Activated naive CD4-positive, alpha-beta T cell treated with anti-CD3 and anti-CD28 coated beads, Interleukin-2, amount 10 ng/mL, durations not matched to agents 7 days and 5 days (primary cell): ENCODE results near the gene TUT7.

Experiments
- CTCF ChIA-PET: fragments of 350-600 bp; sonication (Branson Sonifier 250); formaldehyde crosslinking; loops from one replicate; lab custom pipeline; 2021; ENCODE audit warnings: antibody characterized with exemption; lab: Charles Lee
- DNase-seq: peaks from one replicate; pipeline ENCODE4 v3.0.0-alpha.2; 2020
- H3K27ac Mint-ChIP-seq: one replicate; pipeline ENCODE4 v1.8.0; 2021; ENCODE audit warnings: mild to moderate bottlenecking, moderate library complexity, mixed read lengths
- H3K27me3 Mint-ChIP-seq: one replicate; pipeline ENCODE4 v1.8.0; 2021; ENCODE audit warnings: mild to moderate bottlenecking, mixed read lengths
- H3K36me3 Mint-ChIP-seq: one replicate; pipeline ENCODE4 v1.8.0; 2021; ENCODE audit warnings: mixed read lengths
- H3K4me1 Mint-ChIP-seq: one replicate; pipeline ENCODE4 v1.8.0; 2021; ENCODE audit warnings: mixed read lengths
- H3K4me3 Mint-ChIP-seq: one replicate; pipeline ENCODE4 v1.8.0; 2021; ENCODE audit warnings: mild to moderate bottlenecking, moderate library complexity, mixed read lengths
- H3K9me3 Mint-ChIP-seq: one replicate; pipeline ENCODE4 v1.8.0; 2021; ENCODE audit warnings: mixed read lengths

The TUT7 gene

DNA sequence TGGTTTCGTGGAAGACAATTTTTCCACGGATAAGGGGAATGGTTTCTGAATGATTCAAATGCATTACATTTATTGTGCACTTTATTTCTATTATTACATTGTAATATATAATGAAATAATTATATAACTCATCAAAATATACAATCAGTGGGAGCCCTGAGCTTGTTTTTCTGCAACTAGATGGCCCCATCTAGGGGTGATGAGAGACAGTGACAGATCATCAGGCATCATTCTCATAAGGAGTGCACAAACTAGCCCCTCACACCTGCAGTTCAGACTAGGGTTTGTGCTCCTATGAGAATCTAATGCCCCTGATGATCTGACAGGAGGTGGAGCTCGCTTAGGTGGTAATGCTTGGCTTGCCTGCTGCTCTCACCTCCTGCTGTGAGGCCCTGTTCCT lies 78.2 kb downstream of the TUT7 start:
- Mint-ChIP-seq H3K27ac (no peak overlapping the region), H3K4me3 (no peak overlapping the region), H3K27me3 (no peaks in the 10 kb centered on the region), H3K4me1 (peaks cover 15% of the 10 kb centered on the region), H3K36me3 (peaks cover 32% of the 10 kb centered on the region), H3K9me3 (no peaks in the 10 kb centered on the region)
- CTCF ChIA-PET, result interaction anchor here (0.7 to 2.1 kb wide), 3 partner anchors 10 to 50 kb away, joined by 3 to 6 read pairs (median 3); no protein-coding TSS in a partner anchor
- no peak for DNase-seq

DNA sequence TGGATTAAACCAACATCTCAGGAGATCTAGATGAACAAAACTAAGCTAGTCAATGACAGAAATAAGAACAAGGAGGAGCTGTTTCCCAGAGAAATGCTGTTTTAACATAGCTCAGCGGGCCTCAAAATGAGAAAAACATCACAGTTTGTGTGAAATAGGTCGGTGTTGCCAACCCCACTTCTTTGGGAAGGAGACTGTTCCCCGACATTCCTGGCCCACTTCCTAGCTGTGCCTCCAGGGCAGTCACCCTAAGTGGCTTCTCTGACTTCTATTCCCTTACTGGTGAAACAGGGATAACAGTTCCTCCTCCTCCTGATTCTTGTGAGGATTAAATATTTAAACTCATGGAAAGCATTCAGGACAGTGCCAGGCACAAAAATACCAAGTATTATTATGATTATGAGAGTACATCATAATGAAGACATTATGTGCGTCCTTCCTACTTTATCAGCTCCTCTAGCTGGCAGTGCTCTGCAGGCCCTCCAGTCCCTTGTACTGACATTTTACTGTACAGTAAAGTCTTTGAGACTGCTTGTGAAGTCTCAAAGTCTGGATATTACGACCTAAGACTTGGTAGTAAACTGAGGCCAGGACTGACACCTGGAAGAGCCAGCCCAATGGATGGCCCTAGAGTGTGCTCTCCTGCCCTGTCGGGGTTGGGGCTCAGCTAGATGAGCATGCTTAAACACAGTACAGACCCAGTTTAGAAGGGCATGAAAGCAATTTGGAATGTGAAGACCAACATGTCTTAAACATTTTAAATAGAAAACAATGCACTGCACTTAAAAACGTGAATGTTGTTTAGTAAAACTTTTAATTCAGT lies 79.2 kb downstream of the TUT7 start:
- no peak overlapping the region for H3K4me3 Mint-ChIP-seq
- CTCF ChIA-PET, result interaction anchor here (1.0 to 2.1 kb wide), 3 partner anchors 11 to 72 kb away, joined by 3 to 6 read pairs (median 3); no protein-coding TSS in a partner anchor
- H3K27me3 Mint-ChIP-seq, result no peaks in the 10 kb centered on the region
- H3K9me3 Mint-ChIP-seq, result no peaks in the 10 kb centered on the region
- peaks cover 9% of the 10 kb centered on the region for H3K4me1 Mint-ChIP-seq
- H3K36me3 Mint-ChIP-seq, result peaks cover 32% of the 10 kb centered on the region
- H3K27ac Mint-ChIP-seq, result no peak overlapping the region
- DNase-seq, result no peak

DNA sequence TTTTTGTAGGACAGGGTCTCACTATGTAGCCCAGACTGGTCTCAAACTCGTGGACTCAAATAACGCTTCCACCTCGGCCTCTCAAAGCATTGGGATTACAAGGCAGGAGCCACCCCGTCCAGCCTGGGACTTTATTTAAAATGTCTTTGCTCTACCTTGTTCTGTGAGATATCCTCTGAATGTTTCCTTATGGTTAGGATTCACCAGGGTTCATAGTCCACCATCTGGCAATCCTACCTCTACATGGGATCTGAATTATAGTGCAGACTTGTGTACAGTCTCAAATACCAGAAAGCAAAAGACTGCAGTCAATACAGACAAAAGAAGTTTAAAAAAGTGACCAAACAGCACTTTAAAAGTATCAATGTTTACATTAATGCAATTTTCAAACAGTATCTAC lies 82.0 kb downstream of the TUT7 start:
- CTCF ChIA-PET, result no interaction called here
- Mint-ChIP-seq H3K27me3 (no peaks in the 10 kb centered on the region), H3K9me3 (no peaks in the 10 kb centered on the region), H3K4me3 (no peak overlapping the region), H3K4me1 (no peaks in the 10 kb centered on the region), H3K36me3 (peaks cover 35% of the 10 kb centered on the region), H3K27ac (no peak overlapping the region)
- DNase-seq, result no peak

- CTCF ChIA-PET, result no interaction called here
- Mint-ChIP-seq H3K4me3 (no peak overlapping the region), H3K27me3 (no peaks in the 10 kb centered on the region), H3K27ac (no peak overlapping the region), H3K4me1 (no peaks in the 10 kb centered on the region), H3K36me3 (peaks cover 29% of the 10 kb centered on the region), H3K9me3 (no peaks in the 10 kb centered on the region)
- no peak for DNase-seq
Observed at GRCh38 chr9:86263876-86264275, 90.3 kb downstream of the TUT7 start.

- CTCF ChIA-PET, result no interaction called here
- no peaks in the 10 kb centered on the region for H3K27me3 Mint-ChIP-seq
- no peak overlapping the region for H3K27ac Mint-ChIP-seq
- H3K9me3 Mint-ChIP-seq, result no peaks in the 10 kb centered on the region
- no peak for DNase-seq
- H3K36me3 Mint-ChIP-seq, result peaks cover 25% of the 10 kb centered on the region
- no peak overlapping the region for H3K4me3 Mint-ChIP-seq
- no peaks in the 10 kb centered on the region for H3K4me1 Mint-ChIP-seq
Observed at GRCh38 chr9:86262492-86262891, 91.7 kb downstream of the TUT7 start.

GRCh38 chr9:86259557-86259956 lies 94.7 kb downstream of the TUT7 start, which contains the start of gene C9orf153:
Gene C9orf153, minus strand, starts transcription at chr9:86259657. Its CDS starts 30,054 bp downstream, at chr9:86229603.
- no peaks in the 10 kb centered on the region for H3K4me1 Mint-ChIP-seq
- no peak within 1 kb of the TSS for H3K27ac Mint-ChIP-seq
- DNase-seq, result no peak
- CTCF ChIA-PET, result no interaction called here
- no peaks in the 10 kb centered on the region for H3K9me3 Mint-ChIP-seq
- H3K4me3 Mint-ChIP-seq, result no peak within 1 kb of the TSS
- H3K27me3 Mint-ChIP-seq, result no peaks in the 10 kb centered on the region
- H3K36me3 Mint-ChIP-seq, result peaks cover 18% of the 10 kb centered on the region

- Mint-ChIP-seq H3K4me3 (no peak overlapping the region), H3K4me1 (no peaks in the 10 kb centered on the region), H3K36me3 (no peaks in the 10 kb centered on the region), H3K27me3 (no peaks in the 10 kb centered on the region), H3K27ac (no peak overlapping the region), H3K9me3 (peaks cover 5% of the 10 kb centered on the region)
- CTCF ChIA-PET, result no interaction called here
- DNase-seq, result no peak
Observed at GRCh38 chr9:86257391-86257790, 96.8 kb downstream of the TUT7 start.

- H3K4me1 Mint-ChIP-seq, result no peaks in the 10 kb centered on the region
- H3K27me3 Mint-ChIP-seq, result no peaks in the 10 kb centered on the region
- CTCF ChIA-PET, result no interaction called here
- H3K9me3 Mint-ChIP-seq, result peaks cover 7% of the 10 kb centered on the region
- H3K36me3 Mint-ChIP-seq, result no peaks in the 10 kb centered on the region
- no peak overlapping the region for H3K27ac Mint-ChIP-seq
- no peak overlapping the region for H3K4me3 Mint-ChIP-seq
- no peak for DNase-seq
Observed at GRCh38 chr9:86256653-86257052, 97.6 kb downstream of the TUT7 start.

DNA sequence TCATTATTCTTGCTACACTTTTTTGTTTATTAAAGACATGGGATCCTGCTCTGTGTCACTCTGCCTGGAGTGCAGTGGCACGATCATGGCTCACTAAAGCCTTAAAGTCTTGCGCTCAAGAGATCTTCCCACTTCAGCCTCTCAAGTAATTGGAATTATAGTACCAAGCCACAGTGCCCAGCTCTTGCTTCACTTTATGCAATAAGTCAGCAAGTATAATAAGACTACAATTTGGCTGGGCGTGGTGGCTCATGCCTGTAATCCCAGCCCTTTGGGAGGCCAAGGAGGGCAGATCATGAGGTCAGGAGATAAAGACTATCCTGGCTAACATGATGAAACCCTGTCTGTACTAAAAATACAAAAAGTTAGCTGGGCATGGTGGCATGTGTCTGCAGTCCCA lies 100.6 kb downstream of the TUT7 start:
- H3K4me3 Mint-ChIP-seq, result no peak overlapping the region
- no peaks in the 10 kb centered on the region for H3K27me3 Mint-ChIP-seq
- H3K4me1 Mint-ChIP-seq, result no peaks in the 10 kb centered on the region
- H3K9me3 Mint-ChIP-seq, result peaks cover 7% of the 10 kb centered on the region
- DNase-seq, result no peak
- no peak overlapping the region for H3K27ac Mint-ChIP-seq
- CTCF ChIA-PET, result no interaction called here
- H3K36me3 Mint-ChIP-seq, result no peaks in the 10 kb centered on the region

GRCh38 chr9:86252870-86253269 lies 101.3 kb downstream of the TUT7 start:
- no peak overlapping the region for H3K27ac Mint-ChIP-seq
- no peak for DNase-seq
- no peaks in the 10 kb centered on the region for H3K4me1 Mint-ChIP-seq
- H3K9me3 Mint-ChIP-seq, result peaks cover 7% of the 10 kb centered on the region
- H3K36me3 Mint-ChIP-seq, result no peaks in the 10 kb centered on the region
- no peak overlapping the region for H3K4me3 Mint-ChIP-seq
- CTCF ChIA-PET, result no interaction called here
- no peaks in the 10 kb centered on the region for H3K27me3 Mint-ChIP-seq

DNA sequence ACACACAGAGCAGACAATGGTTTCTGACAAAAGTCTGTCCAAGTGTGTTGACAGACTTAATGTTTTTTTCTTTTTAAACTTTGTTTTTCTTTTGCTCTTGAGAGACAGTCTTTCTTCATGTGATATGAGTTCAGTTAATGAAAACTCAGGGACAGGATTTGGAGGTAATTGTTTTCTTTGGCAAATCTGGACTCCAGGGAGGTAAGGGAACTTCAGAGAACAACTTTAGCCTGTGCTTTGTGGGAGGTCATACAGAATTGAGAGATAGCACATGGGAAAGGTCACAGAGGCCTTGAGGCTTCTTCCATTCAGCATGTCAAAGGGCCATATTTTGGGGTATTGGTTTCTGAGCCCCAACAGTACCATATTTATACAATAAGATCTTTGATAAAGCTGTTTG lies 104.1 kb downstream of the TUT7 start:
- H3K27me3 Mint-ChIP-seq, result peaks cover 9% of the 10 kb centered on the region

GRCh38 chr9:86248746-86249145 lies 105.5 kb downstream of the TUT7 start:
- H3K27ac Mint-ChIP-seq, result no peak overlapping the region
- no peak overlapping the region for H3K4me3 Mint-ChIP-seq
- H3K9me3 Mint-ChIP-seq, result peaks cover 7% of the 10 kb centered on the region
- H3K4me1 Mint-ChIP-seq, result no peaks in the 10 kb centered on the region
- peaks cover 9% of the 10 kb centered on the region for H3K27me3 Mint-ChIP-seq
- no peaks in the 10 kb centered on the region for H3K36me3 Mint-ChIP-seq
- CTCF ChIA-PET, result no interaction called here
- no peak for DNase-seq

More for the DNA sequence above, 104.1 kb downstream of the TUT7 start:
- no peak overlapping the region for H3K27ac Mint-ChIP-seq
- CTCF ChIA-PET, result no interaction called here
- H3K36me3 Mint-ChIP-seq, result no peaks in the 10 kb centered on the region
- no peaks in the 10 kb centered on the region for H3K4me1 Mint-ChIP-seq
- DNase-seq, result no peak
- no peak overlapping the region for H3K4me3 Mint-ChIP-seq
- peaks cover 7% of the 10 kb centered on the region for H3K9me3 Mint-ChIP-seq

DNA sequence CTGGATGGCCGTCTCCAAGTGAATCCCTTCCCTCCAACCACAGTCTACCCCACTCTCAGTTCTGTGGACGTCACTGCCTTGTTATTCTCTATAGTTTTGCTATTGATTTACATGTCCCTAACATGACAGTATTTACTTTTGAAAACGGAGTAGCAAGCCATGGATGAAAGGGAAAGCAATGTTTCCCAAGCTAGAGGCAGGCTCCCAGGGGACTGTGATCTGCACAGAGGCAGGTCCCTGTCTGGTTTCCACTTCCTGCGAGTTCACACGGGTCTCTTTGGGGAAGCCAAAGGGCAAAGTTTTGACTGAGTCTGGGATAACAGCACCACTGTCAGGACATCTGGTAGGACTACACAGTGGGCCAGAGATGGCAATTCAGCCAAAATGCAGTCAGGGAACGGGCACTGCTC lies 107.5 kb downstream of the TUT7 start:
- Mint-ChIP-seq H3K4me3 (no peak overlapping the region), H3K36me3 (no peaks in the 10 kb centered on the region), H3K4me1 (no peaks in the 10 kb centered on the region), H3K27ac (no peak overlapping the region), H3K9me3 (peaks cover 2% of the 10 kb centered on the region), H3K27me3 (peaks cover 9% of the 10 kb centered on the region)
- CTCF ChIA-PET, result no interaction called here
- no peak for DNase-seq

- Mint-ChIP-seq H3K4me3 (no peak overlapping the region), H3K9me3 (no peaks in the 10 kb centered on the region), H3K27ac (no peak overlapping the region), H3K36me3 (no peaks in the 10 kb centered on the region), H3K4me1 (no peaks in the 10 kb centered on the region), H3K27me3 (peaks cover 5% of the 10 kb centered on the region)
- CTCF ChIA-PET, result no interaction called here
- DNase-seq, result no peak
Observed at GRCh38 chr9:86242071-86242470, 112.1 kb downstream of the TUT7 start.

DNA sequence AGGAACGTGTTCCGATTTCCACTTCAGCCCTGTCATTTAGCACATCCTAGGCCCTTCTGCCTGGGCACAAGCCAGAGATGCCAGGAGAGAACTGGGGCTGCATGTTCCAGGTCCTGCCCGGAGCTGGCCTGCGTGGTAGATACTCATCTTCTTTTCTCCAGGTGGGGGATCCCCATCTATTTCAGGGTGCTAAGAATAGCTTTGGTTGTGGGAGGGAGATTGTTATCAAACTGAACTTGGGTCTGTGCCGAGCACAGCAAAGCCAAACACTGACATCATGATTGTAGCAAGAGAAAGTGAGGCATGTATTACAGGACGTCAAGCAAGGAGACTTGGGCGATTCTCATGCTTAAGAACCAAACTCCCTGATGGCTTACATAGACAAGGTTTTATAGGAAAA lies 113.0 kb downstream of the TUT7 start:
- no peaks in the 10 kb centered on the region for H3K27me3 Mint-ChIP-seq
- H3K4me3 Mint-ChIP-seq, result no peak overlapping the region
- no peaks in the 10 kb centered on the region for H3K36me3 Mint-ChIP-seq
- no peaks in the 10 kb centered on the region for H3K9me3 Mint-ChIP-seq
- no peak for DNase-seq
- no peaks in the 10 kb centered on the region for H3K4me1 Mint-ChIP-seq
- H3K27ac Mint-ChIP-seq, result no peak overlapping the region
- CTCF ChIA-PET, result no interaction called here
